ENCODE data around the gene PDHA2. TPM values are rescaled to one million over a fixed set of nuclear protein-coding genes. Genes with fewer than 3 reads are reported as not detected.

Gene PDHA2
- total RNA-seq, 3 donors from 2014 or later: not detected

DNA sequence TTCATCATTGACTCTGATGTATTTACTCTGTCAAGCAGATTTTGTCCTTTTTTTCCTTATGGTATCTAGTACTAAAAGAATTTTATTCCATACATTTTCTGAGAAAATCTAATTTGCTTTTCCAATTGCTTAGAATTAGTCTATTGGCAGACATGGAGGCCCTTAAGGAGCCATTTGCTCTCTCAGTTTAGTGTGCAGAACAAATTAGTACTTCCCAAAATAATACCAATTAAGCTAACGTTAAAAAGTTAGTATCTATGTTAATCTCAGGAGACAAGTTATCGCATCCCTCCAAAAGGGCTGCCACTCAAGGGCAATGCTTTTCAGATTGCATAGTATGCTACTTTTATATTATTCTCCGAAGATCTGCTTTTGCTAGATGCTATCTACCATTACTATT is 47.7 kb downstream of the PDHA2 start:
- Histone ChIP-seq H3K4me1 (ENCODE audit: low read depth) (no peaks in the 10 kb centered on the region), H3K9me3 (peaks cover 4% of the 10 kb centered on the region), H3K36me3 (ENCODE audit: low read depth) (no peaks in the 10 kb centered on the region), H3K4me3 (no peak overlapping the region)
- no peak for DNase-seq
- no peak for ATAC-seq
- TF ChIP-seq, protein P1, sequence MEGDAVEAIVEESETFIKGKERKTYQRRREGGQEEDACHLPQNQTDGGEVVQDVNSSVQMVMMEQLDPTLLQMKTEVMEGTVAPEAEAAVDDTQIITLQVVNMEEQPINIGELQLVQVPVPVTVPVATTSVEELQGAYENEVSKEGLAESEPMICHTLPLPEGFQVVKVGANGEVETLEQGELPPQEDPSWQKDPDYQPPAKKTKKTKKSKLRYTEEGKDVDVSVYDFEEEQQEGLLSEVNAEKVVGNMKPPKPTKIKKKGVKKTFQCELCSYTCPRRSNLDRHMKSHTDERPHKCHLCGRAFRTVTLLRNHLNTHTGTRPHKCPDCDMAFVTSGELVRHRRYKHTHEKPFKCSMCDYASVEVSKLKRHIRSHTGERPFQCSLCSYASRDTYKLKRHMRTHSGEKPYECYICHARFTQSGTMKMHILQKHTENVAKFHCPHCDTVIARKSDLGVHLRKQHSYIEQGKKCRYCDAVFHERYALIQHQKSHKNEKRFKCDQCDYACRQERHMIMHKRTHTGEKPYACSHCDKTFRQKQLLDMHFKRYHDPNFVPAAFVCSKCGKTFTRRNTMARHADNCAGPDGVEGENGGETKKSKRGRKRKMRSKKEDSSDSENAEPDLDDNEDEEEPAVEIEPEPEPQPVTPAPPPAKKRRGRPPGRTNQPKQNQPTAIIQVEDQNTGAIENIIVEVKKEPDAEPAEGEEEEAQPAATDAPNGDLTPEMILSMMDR (IDR thresholded peaks at IDR 0.05): no peak
- intact Hi-C loops (cut with DNase I, micrococcal nuclease): no loop called here

DNA sequence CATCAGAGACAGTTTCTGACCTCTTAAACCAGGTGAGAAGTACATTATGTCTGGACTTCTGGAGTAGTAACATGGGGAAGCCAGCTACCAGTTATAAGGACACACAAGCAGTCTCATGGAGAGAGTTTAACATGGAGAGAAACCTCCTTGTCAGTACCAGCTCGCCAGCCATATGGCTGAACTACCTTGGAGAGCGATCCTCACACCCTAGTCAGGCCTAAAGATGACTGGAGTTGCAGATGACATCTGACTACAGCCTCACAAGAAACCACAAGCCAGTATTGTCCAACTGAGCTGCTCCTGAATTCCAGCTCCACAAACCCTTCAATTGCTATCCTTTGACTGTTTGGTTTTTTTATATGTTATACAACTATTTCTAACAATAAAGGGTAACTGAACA is 49.8 kb downstream of the PDHA2 start:
- Histone ChIP-seq H3K4me3 (no peak overlapping the region), H3K36me3 (ENCODE audit: low read depth) (no peaks in the 10 kb centered on the region), H3K4me1 (ENCODE audit: low read depth) (no peaks in the 10 kb centered on the region), H3K9me3 (no peaks in the 10 kb centered on the region)
- TF ChIP-seq, protein P1 (IDR thresholded peaks at IDR 0.05): no peak
- intact Hi-C loops (cut with DNase I, micrococcal nuclease): no loop called here
- ATAC-seq (no peak), DNase-seq (no peak)
